K562 (cell line): ENCODE results near the gene COL1A2. TPM values are rescaled to one million over a fixed set of nuclear protein-coding genes. Genes with fewer than 3 reads are reported as not detected.

Experiments
- ATAC-seq: fragments of 200-7000 bp; cut with Tn5 transposase; 3 replicates; pipeline ENCODE4 v1.9.1; 2020; ENCODE audit warnings: moderate library complexity
- BruUV-seq: library from RNA; stranded (reverse); fragments of 400-500 nt; replicated peaks from 2 replicates; lab custom pipeline; 2021; lab: Mats Ljungman, UMichigan
- CTCF ChIA-PET: fragments of 300-600 bp; formaldehyde crosslinking; extraction: SDS; loops from one replicate; lab custom pipeline; 2021; ENCODE audit warnings: low intra/inter-chr PET ratio; lab: Yijun Ruan, JAX
- POLR2A ChIA-PET: fragments of 300-600, 350-650 bp; sonication (Branson Sonifier 250); formaldehyde crosslinking; extraction: SDS; loops from one replicate; lab custom pipeline; 2021; ENCODE audit warnings: antibody characterized with exemption, inconsistent platforms; lab: Yijun Ruan, JAX
- DNase-seq, 4 experiments: peaks; one replicate each; pipeline versions ENCODE4 v3.0.0 to v3.0.0-alpha.2; 2011 to 2018; ENCODE audit warnings: low spot score in 3 of 4, mixed read lengths in 3 of 4; ENCODE audit errors: extremely low read depth in 1 of 4
- FAIRE-seq: peaks from 2 replicates; lab custom pipeline; 2011; peaks lifted over from hg19 to GRCh38; lab: Jason Lieb, UNC
- H2AFZ ChIP-seq: 2 replicates; pipeline ENCODE4 v1.6.0; 2011; ENCODE audit warnings: low read depth, low read length, control low read depth, inconsistent platforms
- H3K27ac ChIP-seq: fragments of 200-600 bp; 3 replicates; pipeline ENCODE4 v1.8.0; 2011; ENCODE audit warnings: low read depth, mild to moderate bottlenecking, control low read depth, inconsistent platforms, low read length, moderate library complexity, mixed read lengths; ENCODE audit errors: extremely low read depth
- H3K27me3 ChIP-seq, 2 experiments: fragments of 300-600 bp in 1 of 2; 2 replicates in 1 of 2; 3 replicates in 1 of 2; pipeline versions ENCODE4 v1.6.0 to v1.8.0; 2011; ENCODE audit warnings: inconsistent platforms in 2 of 2, low read length in 2 of 2, mild to moderate bottlenecking in 1 of 2, mixed read lengths in 1 of 2, moderate library complexity in 1 of 2; ENCODE audit not compliant: control insufficient read depth in 2 of 2, insufficient read depth in 2 of 2
- H3K36me3 ChIP-seq: fragments of 300-600 bp; 3 replicates; pipeline ENCODE4 v1.8.0; 2011; ENCODE audit warnings: mild to moderate bottlenecking, low read length, inconsistent platforms; ENCODE audit not compliant: control insufficient read depth, insufficient read depth
- H3K4me1 ChIP-seq, 2 experiments: fragments of 200-600 bp in 1 of 2; replicated peaks in 1 of 2; 2 replicates in 1 of 2; 3 replicates in 1 of 2; pipeline versions ENCODE4 v1.5.1 to v1.8.0; 2011; ENCODE audit warnings: inconsistent platforms in 2 of 2, low read length in 2 of 2, mild to moderate bottlenecking in 1 of 2, mixed read lengths in 1 of 2, moderate library complexity in 1 of 2; ENCODE audit not compliant: control insufficient read depth in 2 of 2, insufficient read depth in 2 of 2
- H3K4me2 ChIP-seq: 2 replicates; pipeline ENCODE4 v1.6.1; 2011; ENCODE audit warnings: low read length, control low read depth, inconsistent platforms, mixed read lengths; ENCODE audit not compliant: insufficient read depth
- H3K4me3 ChIP-seq: fragments of 200-600 bp; sonication (generic), shearing (Covaris generic); 2 replicates; pipeline ENCODE4 v1.5.1; 2016; ENCODE audit warnings: control low read depth, inconsistent platforms
- H3K79me2 ChIP-seq: fragments of 200-600 bp; 3 replicates; pipeline ENCODE4 v1.8.0; 2011; ENCODE audit warnings: low read length, inconsistent platforms; ENCODE audit not compliant: control insufficient read depth, insufficient read depth
- H3K9ac ChIP-seq, 2 experiments: 2 replicates each; pipeline versions ENCODE4 v1.6.0 to v1.6.1; 2011; ENCODE audit warnings: low read depth in 2 of 2, low read length in 2 of 2, control low read depth in 1 of 2, inconsistent platforms in 1 of 2, mild to moderate bottlenecking in 1 of 2, mixed read lengths in 1 of 2; ENCODE audit not compliant: insufficient read depth in 1 of 2
- H3K9me1 ChIP-seq: one replicate; pipeline ENCODE4 v1.6.0; 2011; ENCODE audit warnings: inconsistent platforms, mild to moderate bottlenecking, low read length, moderate library complexity; ENCODE audit not compliant: control insufficient read depth, insufficient read depth
- H3K9me3 ChIP-seq: replicated peaks from 2 replicates; pipeline ENCODE4 v1.5.1; 2011; ENCODE audit warnings: low read depth, low read length, inconsistent platforms; ENCODE audit not compliant: control insufficient read depth, insufficient read depth
- H4K20me1 ChIP-seq: replicated peaks from 2 replicates; pipeline ENCODE4 v1.6.1; 2011; ENCODE audit warnings: low read length, inconsistent platforms, mixed read lengths; ENCODE audit not compliant: control insufficient read depth, insufficient read depth
- CCAR2 ChIP-seq: fragments of 200-400 bp; formaldehyde crosslinking; IDR thresholded peaks from 2 replicates; pipeline ENCODE4 v1.6.1; 2017; ENCODE audit warnings: mild to moderate bottlenecking, low read depth, low read length
- CHAMP1 ChIP-seq: fragments of 450-650 bp; IDR thresholded peaks from 2 replicates; pipeline ENCODE4 v1.6.1; 2016; ENCODE audit warnings: mild to moderate bottlenecking
- COPS2 ChIP-seq: fragments of 450-650 bp; conservative IDR thresholded peaks from 2 replicates; pipeline ENCODE4 v1.6.1; 2016; ENCODE audit warnings: mild to moderate bottlenecking, moderate library complexity
- NFATC3 ChIP-seq: fragments of 450-650 bp; IDR thresholded peaks from 2 replicates; pipeline ENCODE4 v1.6.1; 2017; ENCODE audit warnings: mild to moderate bottlenecking
- PHF21A ChIP-seq: fragments of 450-650 bp; IDR thresholded peaks from 2 replicates; pipeline ENCODE4 v1.6.1; 2017; ENCODE audit warnings: low read depth, borderline replicate concordance
- PPARD ChIP-seq: fragments of 250-450 bp; sonication (Bioruptor Pico); IDR thresholded peaks from 2 replicates; pipeline ENCODE4 v1.8.0; 2022; ENCODE audit warnings: inconsistent platforms, mild to moderate bottlenecking, moderate library complexity
- THAP7 ChIP-seq: fragments of 250-450 bp; sonication (Bioruptor Pico); IDR thresholded peaks from 2 replicates; pipeline ENCODE4 v1.5.0; 2021
- ZNF121 ChIP-seq: sonication (generic); formaldehyde crosslinking; conservative IDR thresholded peaks from 2 replicates; pipeline ENCODE4 v1.8.0; 2022; ENCODE audit warnings: missing genetic modification reagents
- ZNF318 ChIP-seq, 2 experiments: fragments of 450-650 bp; IDR thresholded peaks; 2 replicates each; pipeline ENCODE4 v1.6.1; 2016; ENCODE audit warnings: mild to moderate bottlenecking in 2 of 2, borderline replicate concordance in 1 of 2, low read depth in 1 of 2, moderate library complexity in 1 of 2
- ZNF561 ChIP-seq: fragments of 450-650 bp; formaldehyde crosslinking; conservative IDR thresholded peaks from 2 replicates; pipeline ENCODE4 v1.4.0; 2020; ENCODE audit warnings: mild to moderate bottlenecking, moderate library complexity
- ZSCAN32 ChIP-seq: fragments of 450-650 bp; formaldehyde crosslinking; IDR thresholded peaks from 2 replicates; pipeline ENCODE4 v1.4.0; 2020; ENCODE audit warnings: mild to moderate bottlenecking, moderate library complexity
- WGBS: fragments of 100-300 bp; shearing (Covaris generic); methylation state at CpG from one replicate; pipeline ENCODE4 v1.1.6; 2016; ENCODE audit warnings: low coverage, mixed read lengths; ENCODE audit not compliant: insufficient coverage; ENCODE audit errors: missing lambda C conversion rate; 5-methylcytosine and 5-hydroxymethylcytosine counted together
- in situ Hi-C: fragments of 300-500 bp; cut with MboI; formaldehyde crosslinking; loops from 4 replicates; pipeline ENCODE4 v1.15.0; 2018; ENCODE audit warnings: inconsistent platforms, mixed read lengths
- intact Hi-C: fragments of 100-400 bp; cut with micrococcal nuclease; formaldehyde crosslinking; loops from 2 replicates; pipeline ENCODE4 v1.14.2; 2022
- polyA plus RNA-seq, 8 experiments: library from polyadenylated mRNA; depleted of rRNA in 4 of 8; stranded (reverse) in 5 of 8; unstranded in 3 of 8; fragments of >200 nt; fragmentation: Nextera tagmentation in 2 of 8; fragmentation: Illumina TruSeq in 1 of 8; extraction: Ambion mirVana in 2 of 8; extraction: Trizol in 1 of 8; gene quantifications; 2 replicates each; pipeline versions ENCODE4 v1.2.1 to v1.2.3, GENCODE V29; 2011 to 2014; ENCODE audit warnings: inconsistent platforms in 1 of 8, missing spikeins in 1 of 8
- total RNA-seq, 7 experiments: library from RNA; depleted of rRNA in 6 of 7; stranded (reverse); fragments of >200 nt in 6 of 7; fragmentation: Illumina TruSeq in 2 of 7; extraction: Trizol in 2 of 7; gene quantifications; 2 replicates each; pipeline versions ENCODE4 v1.2.1 to v1.2.3, GENCODE V29; 2011 to 2021; ENCODE audit warnings: low replicate concordance in 1 of 7

Gene COL1A2
- total and polyA plus RNA-seq, 9 of the 15 experiments (the other 6 are each of a cell fraction or from before 2014, with no cell fraction given) = 0.94 to 11.6 (median 1.7) TPM

GRCh38 chr7:94420328-94420727 lies 25.6 kb downstream of the COL1A2 start:
- in situ Hi-C loops = no loop called here
- no peaks in the 10 kb centered on the region for H3K9me1 ChIP-seq
- TF ChIP-seq CHAMP1 (no peak), PPARD (no peak), ZNF561 (CRISPR knock-in tag) (no peak), CCAR2 (no peak), ZNF318 (IDR thresholded peaks at IDR 0.05; ENCODE audit: borderline replicate concordance in 1 of 2, low read depth in 1 of 2) (no peak), NFATC3 (no peak), COPS2 (no peak), PHF21A (no peak), ZSCAN32 (CRISPR knock-in tag) (no peak), THAP7 (no peak), ZNF121 (CRISPR knock-in tag) (no peak)
- H3K9me3 ChIP-seq = no peaks in the 10 kb centered on the region
- WGBS = 0% methylated on average over 6 of the region's 6 CpGs
- H3K27ac ChIP-seq = no peak overlapping the region
- H3K4me3 ChIP-seq = no peak overlapping the region
- no peak overlapping the region for H2AFZ ChIP-seq
- H3K79me2 ChIP-seq = no peaks in the 10 kb centered on the region
- no peaks in the 10 kb centered on the region for H3K4me1 ChIP-seq
- BruUV-seq = no TSS peak
- intact Hi-C loops = no loop called here
- no peaks in the 10 kb centered on the region; a peak in 1 of 5 replicates for H3K27me3 ChIP-seq
- H4K20me1 ChIP-seq = no peaks in the 10 kb centered on the region
- CTCF ChIA-PET = no interaction called here
- FAIRE-seq (no peak), DNase-seq (no peak), ATAC-seq (no peak)
- H3K36me3 ChIP-seq = no peaks in the 10 kb centered on the region
- no peak overlapping the region for H3K9ac ChIP-seq
- POLR2A ChIA-PET = no interaction called here
- H3K4me2 ChIP-seq = no peak overlapping the region
